Loucy (cell line): ENCODE measurements around the gene HOXB1.
"Not testable (repeated sequence)": the region's sequence is repeated elsewhere in the genome, so short reads cannot be mapped to it uniquely, and the experiment has no call there.

Experiments
- H2AFZ ChIP-seq: fragments of 200-600 bp; sonication (generic); 2 replicates; pipeline ENCODE4 v1.6.0; 2016; ENCODE audit warnings: antibody characterized with exemption, mild to moderate bottlenecking, low read length, moderate library complexity
- H3F3A ChIP-seq: fragments of 200-600 bp; 2 replicates; pipeline ENCODE4 v1.6.0; 2016; ENCODE audit warnings: antibody characterized with exemption, low read depth, mild to moderate bottlenecking
- H3K27me3 ChIP-seq: fragments of 200-600 bp; sonication (generic); 2 replicates; pipeline ENCODE4 v1.6.1; 2014; ENCODE audit warnings: low read length, mild to moderate bottlenecking; ENCODE audit not compliant: insufficient read depth, poor library complexity, severe bottlenecking
- H3K36me3 ChIP-seq: fragments of 200-600 bp; sonication (generic); 2 replicates; pipeline ENCODE4 v1.6.1; 2016; ENCODE audit warnings: low read length; ENCODE audit not compliant: insufficient read depth
- H3K4me1 ChIP-seq: fragments of 200-600 bp; sonication (generic); 2 replicates; pipeline ENCODE4 v1.5.1; 2014; ENCODE audit warnings: low read length, mild to moderate bottlenecking; ENCODE audit not compliant: insufficient read depth, poor library complexity, severe bottlenecking
- H3K4me2 ChIP-seq: fragments of 200-600 bp; sonication (generic); 2 replicates; pipeline ENCODE4 v1.6.0; 2014; ENCODE audit warnings: antibody characterized with exemption, low read length, low read depth, mild to moderate bottlenecking; ENCODE audit not compliant: poor library complexity, severe bottlenecking
- H3K4me3 ChIP-seq: fragments of 200-600 bp; sonication (generic); 2 replicates; pipeline ENCODE4 v1.5.1; 2014; ENCODE audit warnings: low read length, mild to moderate bottlenecking, mixed read lengths; ENCODE audit not compliant: poor library complexity, severe bottlenecking
- H3K79me2 ChIP-seq: fragments of 200-600 bp; sonication (generic); 2 replicates; pipeline ENCODE4 v1.6.1; 2014; ENCODE audit warnings: low read length; ENCODE audit not compliant: insufficient read depth
- H3K9ac ChIP-seq: fragments of 200-600 bp; sonication (generic); 2 replicates; pipeline ENCODE4 v1.6.0; 2014; ENCODE audit warnings: mild to moderate bottlenecking, low read depth, low read length, moderate library complexity; ENCODE audit not compliant: poor library complexity, severe bottlenecking
- H3K9me2 ChIP-seq: fragments of 200-600 bp; sonication (generic); replicated peaks from 2 replicates; pipeline ENCODE4 v1.6.1; 2016; ENCODE audit warnings: low read depth, low read length, mixed read lengths
- H3K9me3 ChIP-seq: fragments of 200-600 bp; sonication (generic); 2 replicates; pipeline ENCODE4 v1.6.1; 2014; ENCODE audit warnings: mild to moderate bottlenecking, antibody characterized with exemption, low read length, low read depth; ENCODE audit not compliant: insufficient read depth
- H4K20me1 ChIP-seq: fragments of 200-600 bp; sonication (generic); 2 replicates; pipeline ENCODE4 v1.6.0; 2014; ENCODE audit warnings: antibody characterized with exemption, low read length, mild to moderate bottlenecking; ENCODE audit not compliant: insufficient read depth, poor library complexity, severe bottlenecking
- EZH2phosphoT487 ChIP-seq: fragments of 200-600 bp; IDR thresholded peaks from 2 replicates; pipeline ENCODE4 v1.6.1; 2018; ENCODE audit warnings: antibody characterized with exemption, mild to moderate bottlenecking, moderate library complexity, borderline replicate concordance
- TF ChIP-seq, protein P1 (sequence below): fragments of 200-600 bp; sonication (generic); conservative IDR thresholded peaks from 2 replicates; pipeline ENCODE4 v1.5.1; 2014; ENCODE audit warnings: mild to moderate bottlenecking, antibody characterized with exemption, low read length

HOXB1 gene

DNA sequence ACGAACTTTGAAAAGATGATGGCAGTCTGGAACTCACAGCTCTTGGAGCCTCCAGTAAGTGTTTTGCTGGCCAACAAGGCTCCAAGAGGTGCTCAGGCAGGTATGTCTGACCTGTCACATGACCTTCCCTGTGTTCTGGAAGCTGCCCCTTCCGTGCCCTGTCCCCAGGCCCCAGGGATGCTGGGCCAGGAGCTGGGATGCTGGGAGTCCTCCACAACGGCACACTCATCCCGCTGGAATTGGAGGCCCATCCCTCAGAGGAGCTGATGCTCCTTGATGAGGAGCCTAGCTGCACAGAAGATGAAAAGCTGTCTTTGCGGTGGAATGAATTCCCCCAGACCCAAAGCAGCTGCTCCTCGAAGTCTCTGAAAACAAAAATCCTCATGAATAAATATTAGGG lies 47.8 kb downstream of the HOXB1 start:
- no peak overlapping the region for H3K9ac ChIP-seq
- H3K9me2 ChIP-seq = no peaks in the 10 kb centered on the region
- no peaks in the 10 kb centered on the region for H3F3A ChIP-seq
- no peaks in the 10 kb centered on the region for H4K20me1 ChIP-seq
- H3K4me1 ChIP-seq = peaks cover 48% of the 10 kb centered on the region
- H3K27me3 ChIP-seq = no peaks in the 10 kb centered on the region
- peak overlapping the region; percentile 28 for H3K4me3 ChIP-seq
- H3K36me3 ChIP-seq = no peaks in the 10 kb centered on the region
- H3K9me3 ChIP-seq = no peaks in the 10 kb centered on the region
- no peak for TF ChIP-seq EZH2phosphoT487
- TF ChIP-seq, protein P1, sequence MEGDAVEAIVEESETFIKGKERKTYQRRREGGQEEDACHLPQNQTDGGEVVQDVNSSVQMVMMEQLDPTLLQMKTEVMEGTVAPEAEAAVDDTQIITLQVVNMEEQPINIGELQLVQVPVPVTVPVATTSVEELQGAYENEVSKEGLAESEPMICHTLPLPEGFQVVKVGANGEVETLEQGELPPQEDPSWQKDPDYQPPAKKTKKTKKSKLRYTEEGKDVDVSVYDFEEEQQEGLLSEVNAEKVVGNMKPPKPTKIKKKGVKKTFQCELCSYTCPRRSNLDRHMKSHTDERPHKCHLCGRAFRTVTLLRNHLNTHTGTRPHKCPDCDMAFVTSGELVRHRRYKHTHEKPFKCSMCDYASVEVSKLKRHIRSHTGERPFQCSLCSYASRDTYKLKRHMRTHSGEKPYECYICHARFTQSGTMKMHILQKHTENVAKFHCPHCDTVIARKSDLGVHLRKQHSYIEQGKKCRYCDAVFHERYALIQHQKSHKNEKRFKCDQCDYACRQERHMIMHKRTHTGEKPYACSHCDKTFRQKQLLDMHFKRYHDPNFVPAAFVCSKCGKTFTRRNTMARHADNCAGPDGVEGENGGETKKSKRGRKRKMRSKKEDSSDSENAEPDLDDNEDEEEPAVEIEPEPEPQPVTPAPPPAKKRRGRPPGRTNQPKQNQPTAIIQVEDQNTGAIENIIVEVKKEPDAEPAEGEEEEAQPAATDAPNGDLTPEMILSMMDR = no peak
- peak overlapping the region; percentile 53 for H3K4me2 ChIP-seq
- H3K79me2 ChIP-seq = no peaks in the 10 kb centered on the region
- H2AFZ ChIP-seq = no peak overlapping the region

DNA sequence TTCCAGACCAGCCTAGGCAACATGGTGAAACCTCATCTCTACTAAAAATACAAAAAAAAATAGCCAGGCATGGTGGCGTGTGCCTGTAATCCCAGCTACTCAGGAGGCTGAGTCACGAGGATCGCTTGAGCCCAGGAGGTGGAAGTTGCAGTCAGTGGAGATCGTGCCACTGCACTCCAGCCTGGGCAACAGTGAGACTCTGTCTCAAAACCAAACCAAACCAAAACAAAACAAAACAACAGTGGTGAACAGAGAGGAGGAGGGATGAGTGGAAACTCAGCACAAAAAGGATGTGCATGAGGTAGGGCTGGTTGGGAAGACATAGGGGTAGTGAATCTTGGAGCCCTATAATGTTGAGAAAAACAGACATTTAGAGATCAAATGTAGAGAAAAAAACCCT lies 48.5 kb downstream of the HOXB1 start:
- H3K36me3 ChIP-seq, H3F3A ChIP-seq, H3K9me3 ChIP-seq, H3K79me2 ChIP-seq, H3K27me3 ChIP-seq, H3K9me2 ChIP-seq, H3K4me3 ChIP-seq, H2AFZ ChIP-seq, H3K9ac ChIP-seq, H4K20me1 ChIP-seq, H3K4me2 ChIP-seq: not testable (repeated sequence)
- peaks cover 53% of the 10 kb centered on the region for H3K4me1 ChIP-seq

DNA sequence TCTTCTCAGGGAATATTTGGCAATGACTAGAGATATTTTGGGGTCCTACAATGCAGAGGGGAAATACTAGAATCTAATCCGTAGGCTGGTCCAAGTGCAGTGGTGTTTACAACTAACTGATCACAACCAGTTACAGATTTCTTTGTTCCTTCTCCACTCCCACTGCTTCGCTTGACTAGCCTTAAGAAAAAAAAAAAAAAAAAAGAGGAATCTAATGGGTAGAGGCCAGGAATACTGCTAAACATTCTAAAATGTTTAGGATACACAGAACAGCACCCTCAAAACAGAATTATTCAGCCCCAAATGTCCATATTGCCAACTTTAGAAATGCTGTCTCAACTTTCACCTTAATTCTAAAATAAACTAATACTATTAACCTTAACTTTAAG lies 51.8 kb downstream of the HOXB1 start:
- no peaks in the 10 kb centered on the region for H3K79me2 ChIP-seq
- H3K9ac ChIP-seq = peak overlapping the region; percentile 9
- TF ChIP-seq, protein P1 = no peak
- TF ChIP-seq EZH2phosphoT487 = no peak
- H3K36me3 ChIP-seq = no peaks in the 10 kb centered on the region
- H3K4me2 ChIP-seq = peak overlapping the region; percentile 36
- no peaks in the 10 kb centered on the region for H3K27me3 ChIP-seq
- H2AFZ ChIP-seq = no peak overlapping the region
- H3K9me3 ChIP-seq = no peaks in the 10 kb centered on the region
- no peak overlapping the region for H3K4me3 ChIP-seq
- no peaks in the 10 kb centered on the region for H3K9me2 ChIP-seq
- H3F3A ChIP-seq = no peaks in the 10 kb centered on the region
- peaks cover 37% of the 10 kb centered on the region for H3K4me1 ChIP-seq
- no peaks in the 10 kb centered on the region for H4K20me1 ChIP-seq
